Astrocyte (in vitro differentiated cells and primary cell): ENCODE measurements around the gene MEMO1. TPM values are rescaled to one million over a fixed set of nuclear protein-coding genes. Genes with fewer than 3 reads are reported as not detected.

Experiments
- DNase-seq: peaks from one replicate; pipeline ENCODE4 v3.0.0-alpha.2; 2010; ENCODE audit warnings: low read depth
- FAIRE-seq: peaks from 2 replicates; lab custom pipeline; 2011; peaks lifted over from hg19 to GRCh38; lab: Jason Lieb, UNC
- H2AFZ ChIP-seq: 2 replicates; pipeline ENCODE4 v1.6.0; 2012; ENCODE audit warnings: low read depth, low read length, inconsistent platforms
- H3K27ac ChIP-seq: 2 replicates; pipeline ENCODE4 v1.5.1; 2011; ENCODE audit warnings: low read depth, low read length, inconsistent platforms
- H3K27me3 ChIP-seq: 2 replicates; pipeline ENCODE4 v1.6.0; 2011; ENCODE audit warnings: low read length, inconsistent platforms; ENCODE audit not compliant: insufficient read depth
- H3K36me3 ChIP-seq: 2 replicates; pipeline ENCODE4 v1.5.1; 2011; ENCODE audit warnings: low read length, inconsistent platforms; ENCODE audit not compliant: insufficient read depth
- H3K4me1 ChIP-seq: 2 replicates; pipeline ENCODE4 v1.5.1; 2011; ENCODE audit warnings: low read length, inconsistent platforms; ENCODE audit not compliant: insufficient read depth
- H3K4me2 ChIP-seq: 2 replicates; pipeline ENCODE4 v1.6.0; 2012; ENCODE audit warnings: low read length, inconsistent platforms
- H3K4me3 ChIP-seq: 2 replicates; pipeline ENCODE4 v1.5.1; 2011; ENCODE audit warnings: low read depth, mild to moderate bottlenecking, low read length, inconsistent platforms; ENCODE audit not compliant: insufficient read depth
- H3K79me2 ChIP-seq: 2 replicates; pipeline ENCODE4 v1.6.0; 2012; ENCODE audit warnings: mild to moderate bottlenecking, low read length, inconsistent platforms; ENCODE audit not compliant: insufficient read depth
- H3K9ac ChIP-seq: 2 replicates; pipeline ENCODE4 v1.6.0; 2012; ENCODE audit warnings: mild to moderate bottlenecking, low read length, inconsistent platforms
- H3K9me3 ChIP-seq: 2 replicates; pipeline ENCODE4 v1.5.1; 2012; ENCODE audit warnings: low read depth, mild to moderate bottlenecking, low read length, inconsistent platforms; ENCODE audit not compliant: insufficient read depth
- H4K20me1 ChIP-seq: 2 replicates; pipeline ENCODE4 v1.6.0; 2012; ENCODE audit warnings: low read length, inconsistent platforms; ENCODE audit not compliant: insufficient read depth
- H3K27ac Mint-ChIP-seq: one replicate; pipeline ENCODE4 v1.8.0; 2021; ENCODE audit warnings: mild to moderate bottlenecking, mixed read lengths; ENCODE audit not compliant: unreplicated experiment
- H3K27me3 Mint-ChIP-seq: one replicate; pipeline ENCODE4 v1.8.0; 2021; ENCODE audit warnings: low read depth, mixed read lengths; ENCODE audit not compliant: unreplicated experiment
- H3K36me3 Mint-ChIP-seq: one replicate; pipeline ENCODE4 v1.8.0; 2021; ENCODE audit warnings: low read depth, mixed read lengths; ENCODE audit not compliant: unreplicated experiment
- H3K4me1 Mint-ChIP-seq: one replicate; pipeline ENCODE4 v1.8.0; 2021; ENCODE audit warnings: low read depth, mixed read lengths; ENCODE audit not compliant: unreplicated experiment
- H3K4me3 Mint-ChIP-seq: one replicate; pipeline ENCODE4 v1.8.0; 2021; ENCODE audit warnings: mild to moderate bottlenecking, moderate library complexity, mixed read lengths; ENCODE audit not compliant: unreplicated experiment
- H3K9me3 Mint-ChIP-seq: one replicate; pipeline ENCODE4 v1.8.0; 2021; ENCODE audit warnings: mild to moderate bottlenecking, mixed read lengths; ENCODE audit not compliant: unreplicated experiment
- EZH2 ChIP-seq: IDR thresholded peaks from 2 replicates; pipeline ENCODE4 v1.6.1; 2012; ENCODE audit warnings: mild to moderate bottlenecking, low read length, inconsistent platforms; ENCODE audit not compliant: insufficient read depth
- total RNA-seq: library from RNA; stranded (reverse); gene quantifications from 2 replicates; pipeline ENCODE4 v1.2.1, GENCODE V29; 2021
- TF ChIP-seq, protein P1 (sequence below): IDR thresholded peaks from 2 replicates; pipeline ENCODE4 v1.5.1; 2011; ENCODE audit warnings: low read depth, mild to moderate bottlenecking, inconsistent platforms, low read length, moderate library complexity; ENCODE audit not compliant: insufficient read depth

Gene MEMO1
- total RNA-seq, 1 donor from 2014 or later = 65.2 TPM

DNA sequence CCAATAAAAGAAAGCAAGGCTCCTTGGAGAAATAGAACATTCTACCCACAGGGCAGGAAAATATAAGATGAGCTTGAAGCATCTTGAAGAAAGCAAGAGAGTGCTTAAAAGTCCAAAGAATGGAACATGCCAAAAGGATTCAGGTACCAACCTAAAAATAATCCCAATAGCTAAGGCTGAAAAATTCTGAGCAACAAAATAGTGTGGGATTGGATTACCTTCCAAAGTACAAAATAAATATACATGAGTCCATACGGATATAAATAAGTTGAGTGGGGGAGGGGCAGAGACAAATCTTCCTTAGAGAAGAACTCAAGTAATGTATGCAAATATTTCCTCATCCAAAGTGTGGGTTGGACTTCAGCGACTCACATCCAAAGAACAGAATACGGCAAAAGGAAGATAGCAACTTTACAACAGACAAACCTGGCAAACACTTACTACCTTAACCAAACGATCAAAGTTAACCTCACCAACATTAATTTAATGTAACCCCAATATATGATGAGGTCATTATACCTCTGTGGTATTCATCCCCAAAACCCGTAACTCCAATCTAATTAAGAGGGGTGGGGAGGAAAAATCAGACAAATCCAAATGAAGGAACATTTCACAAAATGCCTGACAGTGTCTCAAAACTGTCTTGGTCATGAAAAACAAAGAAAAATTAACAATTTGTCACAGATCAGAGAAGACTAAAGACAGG lies 26.9 kb downstream of the MEMO1 start:
- Mint-ChIP-seq H3K36me3 (peaks cover 4% of the 10 kb centered on the region), H3K27ac (no peak overlapping the region), H3K27me3 (no peaks in the 10 kb centered on the region), H3K9me3 (no peaks in the 10 kb centered on the region), H3K4me3 (no peak overlapping the region), H3K4me1 (peaks cover 16% of the 10 kb centered on the region)
- Histone ChIP-seq H3K9ac (no peak overlapping the region), H3K4me1 (peaks cover 5% of the 10 kb centered on the region), H3K4me3 (no peak overlapping the region), H3K79me2 (peaks cover 95% of the 10 kb centered on the region), H3K36me3 (no peaks in the 10 kb centered on the region), H3K27me3 (no peaks in the 10 kb centered on the region), H3K27ac (no peak overlapping the region), H3K4me2 (no peak overlapping the region), H4K20me1 (peaks cover 57% of the 10 kb centered on the region), H2AFZ (no peak overlapping the region), H3K9me3 (no peaks in the 10 kb centered on the region)
- DNase-seq = no peak
- FAIRE-seq = no peak
- TF ChIP-seq, protein P1, sequence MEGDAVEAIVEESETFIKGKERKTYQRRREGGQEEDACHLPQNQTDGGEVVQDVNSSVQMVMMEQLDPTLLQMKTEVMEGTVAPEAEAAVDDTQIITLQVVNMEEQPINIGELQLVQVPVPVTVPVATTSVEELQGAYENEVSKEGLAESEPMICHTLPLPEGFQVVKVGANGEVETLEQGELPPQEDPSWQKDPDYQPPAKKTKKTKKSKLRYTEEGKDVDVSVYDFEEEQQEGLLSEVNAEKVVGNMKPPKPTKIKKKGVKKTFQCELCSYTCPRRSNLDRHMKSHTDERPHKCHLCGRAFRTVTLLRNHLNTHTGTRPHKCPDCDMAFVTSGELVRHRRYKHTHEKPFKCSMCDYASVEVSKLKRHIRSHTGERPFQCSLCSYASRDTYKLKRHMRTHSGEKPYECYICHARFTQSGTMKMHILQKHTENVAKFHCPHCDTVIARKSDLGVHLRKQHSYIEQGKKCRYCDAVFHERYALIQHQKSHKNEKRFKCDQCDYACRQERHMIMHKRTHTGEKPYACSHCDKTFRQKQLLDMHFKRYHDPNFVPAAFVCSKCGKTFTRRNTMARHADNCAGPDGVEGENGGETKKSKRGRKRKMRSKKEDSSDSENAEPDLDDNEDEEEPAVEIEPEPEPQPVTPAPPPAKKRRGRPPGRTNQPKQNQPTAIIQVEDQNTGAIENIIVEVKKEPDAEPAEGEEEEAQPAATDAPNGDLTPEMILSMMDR = no peak
- TF ChIP-seq EZH2 = no peak

- no peak for TF ChIP-seq EZH2
- TF ChIP-seq, protein P1 = no peak
- Histone ChIP-seq H3K9me3 (no peaks in the 10 kb centered on the region), H3K4me2 (no peak overlapping the region), H2AFZ (no peak overlapping the region), H3K79me2 (peaks cover 96% of the 10 kb centered on the region), H3K4me1 (no peaks in the 10 kb centered on the region), H3K9ac (no peak overlapping the region), H3K4me3 (no peak overlapping the region), H4K20me1 (peaks cover 64% of the 10 kb centered on the region), H3K27ac (no peak overlapping the region), H3K27me3 (no peaks in the 10 kb centered on the region), H3K36me3 (no peaks in the 10 kb centered on the region)
- no peaks in the 10 kb centered on the region for H3K9me3 Mint-ChIP-seq
- H3K36me3 Mint-ChIP-seq = peaks cover 4% of the 10 kb centered on the region
- peak overlapping the region; percentile 43 for H3K27ac Mint-ChIP-seq
- no peaks in the 10 kb centered on the region for H3K27me3 Mint-ChIP-seq
- H3K4me3 Mint-ChIP-seq = peak overlapping the region; percentile 23
- peak; percentile 15 for DNase-seq
- FAIRE-seq = peak; percentile 20
- H3K4me1 Mint-ChIP-seq = peaks cover 12% of the 10 kb centered on the region
These were observed 30.0 kb downstream of the MEMO1 start for GRCh38 chr2:31980674-31981356.

- H3K4me3 Mint-ChIP-seq = no peak overlapping the region
- FAIRE-seq (no peak), DNase-seq (no peak)
- H3K9me3 ChIP-seq = no peaks in the 10 kb centered on the region
- H3K27ac ChIP-seq = no peak overlapping the region
- H3K79me2 ChIP-seq = peaks cover 96% of the 10 kb centered on the region
- no peaks in the 10 kb centered on the region for H3K4me1 ChIP-seq
- no peak overlapping the region for H3K9ac ChIP-seq
- TF ChIP-seq, protein P1 = no peak
- TF ChIP-seq EZH2 = no peak
- H3K36me3 Mint-ChIP-seq = peaks cover 4% of the 10 kb centered on the region
- peaks cover 2% of the 10 kb centered on the region for H3K36me3 ChIP-seq
- H3K27ac Mint-ChIP-seq = no peak overlapping the region
- peaks cover 71% of the 10 kb centered on the region for H4K20me1 ChIP-seq
- no peaks in the 10 kb centered on the region for H3K27me3 ChIP-seq
- no peak overlapping the region for H3K4me3 ChIP-seq
- H3K4me2 ChIP-seq = no peak overlapping the region
- H3K4me1 Mint-ChIP-seq = peaks cover 12% of the 10 kb centered on the region
- no peaks in the 10 kb centered on the region for H3K9me3 Mint-ChIP-seq
- H2AFZ ChIP-seq = no peak overlapping the region
- no peaks in the 10 kb centered on the region for H3K27me3 Mint-ChIP-seq
These were observed 30.9 kb downstream of the MEMO1 start for GRCh38 chr2:31979956-31980355.
